Astrocyte (in vitro differentiated cells and primary cell): ENCODE data around the gene IL16. TPM values are rescaled to one million over a fixed set of nuclear protein-coding genes. Genes with fewer than 3 reads are reported as not detected.

Experiments used
- DNase-seq: peaks from one replicate; pipeline ENCODE4 v3.0.0-alpha.2; 2010; ENCODE audit warnings: low read depth
- FAIRE-seq: peaks from 2 replicates; lab custom pipeline; 2011; peaks lifted over from hg19 to GRCh38; lab: Jason Lieb, UNC
- H2AFZ ChIP-seq: 2 replicates; pipeline ENCODE4 v1.6.0; 2012; ENCODE audit warnings: low read depth, low read length, inconsistent platforms
- H3K27ac ChIP-seq: 2 replicates; pipeline ENCODE4 v1.5.1; 2011; ENCODE audit warnings: low read depth, low read length, inconsistent platforms
- H3K27me3 ChIP-seq: 2 replicates; pipeline ENCODE4 v1.6.0; 2011; ENCODE audit warnings: low read length, inconsistent platforms; ENCODE audit not compliant: insufficient read depth
- H3K36me3 ChIP-seq: 2 replicates; pipeline ENCODE4 v1.5.1; 2011; ENCODE audit warnings: low read length, inconsistent platforms; ENCODE audit not compliant: insufficient read depth
- H3K4me1 ChIP-seq: 2 replicates; pipeline ENCODE4 v1.5.1; 2011; ENCODE audit warnings: low read length, inconsistent platforms; ENCODE audit not compliant: insufficient read depth
- H3K4me2 ChIP-seq: 2 replicates; pipeline ENCODE4 v1.6.0; 2012; ENCODE audit warnings: low read length, inconsistent platforms
- H3K4me3 ChIP-seq: 2 replicates; pipeline ENCODE4 v1.5.1; 2011; ENCODE audit warnings: low read depth, mild to moderate bottlenecking, low read length, inconsistent platforms; ENCODE audit not compliant: insufficient read depth
- H3K79me2 ChIP-seq: 2 replicates; pipeline ENCODE4 v1.6.0; 2012; ENCODE audit warnings: mild to moderate bottlenecking, low read length, inconsistent platforms; ENCODE audit not compliant: insufficient read depth
- H3K9ac ChIP-seq: 2 replicates; pipeline ENCODE4 v1.6.0; 2012; ENCODE audit warnings: mild to moderate bottlenecking, low read length, inconsistent platforms
- H3K9me3 ChIP-seq: 2 replicates; pipeline ENCODE4 v1.5.1; 2012; ENCODE audit warnings: low read depth, mild to moderate bottlenecking, low read length, inconsistent platforms; ENCODE audit not compliant: insufficient read depth
- H4K20me1 ChIP-seq: 2 replicates; pipeline ENCODE4 v1.6.0; 2012; ENCODE audit warnings: low read length, inconsistent platforms; ENCODE audit not compliant: insufficient read depth
- H3K27ac Mint-ChIP-seq: one replicate; pipeline ENCODE4 v1.8.0; 2021; ENCODE audit warnings: mild to moderate bottlenecking, mixed read lengths; ENCODE audit not compliant: unreplicated experiment
- H3K27me3 Mint-ChIP-seq: one replicate; pipeline ENCODE4 v1.8.0; 2021; ENCODE audit warnings: low read depth, mixed read lengths; ENCODE audit not compliant: unreplicated experiment
- H3K36me3 Mint-ChIP-seq: one replicate; pipeline ENCODE4 v1.8.0; 2021; ENCODE audit warnings: low read depth, mixed read lengths; ENCODE audit not compliant: unreplicated experiment
- H3K4me1 Mint-ChIP-seq: one replicate; pipeline ENCODE4 v1.8.0; 2021; ENCODE audit warnings: low read depth, mixed read lengths; ENCODE audit not compliant: unreplicated experiment
- H3K4me3 Mint-ChIP-seq: one replicate; pipeline ENCODE4 v1.8.0; 2021; ENCODE audit warnings: mild to moderate bottlenecking, moderate library complexity, mixed read lengths; ENCODE audit not compliant: unreplicated experiment
- H3K9me3 Mint-ChIP-seq: one replicate; pipeline ENCODE4 v1.8.0; 2021; ENCODE audit warnings: mild to moderate bottlenecking, mixed read lengths; ENCODE audit not compliant: unreplicated experiment
- CTCF ChIP-seq: IDR thresholded peaks from 2 replicates; pipeline ENCODE4 v1.5.1; 2011; ENCODE audit warnings: low read depth, mild to moderate bottlenecking, inconsistent platforms, low read length, moderate library complexity; ENCODE audit not compliant: insufficient read depth
- EZH2 ChIP-seq: IDR thresholded peaks from 2 replicates; pipeline ENCODE4 v1.6.1; 2012; ENCODE audit warnings: mild to moderate bottlenecking, low read length, inconsistent platforms; ENCODE audit not compliant: insufficient read depth
- total RNA-seq: library from RNA; stranded (reverse); gene quantifications from 2 replicates; pipeline ENCODE4 v1.2.1, GENCODE V29; 2021

IL16 gene
- total RNA-seq, 1 donor from 2014 or later, result 0.36 TPM

GRCh38 chr15:81221449-81221848 is 24.8 kb downstream of the IL16 start:
- Histone ChIP-seq H3K9ac (no peak overlapping the region), H2AFZ (no peak overlapping the region), H3K4me2 (no peak overlapping the region), H3K4me1 (no peaks in the 10 kb centered on the region), H3K27me3 (peaks cover 9% of the 10 kb centered on the region), H4K20me1 (no peaks in the 10 kb centered on the region), H3K79me2 (no peaks in the 10 kb centered on the region), H3K36me3 (no peaks in the 10 kb centered on the region), H3K4me3 (no peak overlapping the region), H3K27ac (no peak overlapping the region), H3K9me3 (no peaks in the 10 kb centered on the region)
- TF ChIP-seq CTCF, result no peak
- TF ChIP-seq EZH2, result no peak
- Mint-ChIP-seq H3K27me3 (peaks cover 14% of the 10 kb centered on the region), H3K4me1 (no peaks in the 10 kb centered on the region), H3K27ac (no peak overlapping the region), H3K36me3 (no peaks in the 10 kb centered on the region), H3K4me3 (no peak overlapping the region), H3K9me3 (no peaks in the 10 kb centered on the region)
- DNase-seq, result no peak
- FAIRE-seq, result no peak

- H3K4me3 ChIP-seq, result no peak overlapping the region
- H3K27ac Mint-ChIP-seq, result no peak overlapping the region
- no peak overlapping the region for H3K27ac ChIP-seq
- no peaks in the 10 kb centered on the region for H4K20me1 ChIP-seq
- H3K4me2 ChIP-seq, result no peak overlapping the region
- H3K4me3 Mint-ChIP-seq, result no peak overlapping the region
- no peaks in the 10 kb centered on the region for H3K4me1 Mint-ChIP-seq
- H3K4me1 ChIP-seq, result no peaks in the 10 kb centered on the region
- no peaks in the 10 kb centered on the region for H3K79me2 ChIP-seq
- H3K27me3 Mint-ChIP-seq, result peaks cover 14% of the 10 kb centered on the region
- no peaks in the 10 kb centered on the region for H3K9me3 ChIP-seq
- FAIRE-seq (no peak), DNase-seq (no peak)
- H3K36me3 ChIP-seq, result no peaks in the 10 kb centered on the region
- peaks cover 9% of the 10 kb centered on the region for H3K27me3 ChIP-seq
- H3K36me3 Mint-ChIP-seq, result no peaks in the 10 kb centered on the region
- H2AFZ ChIP-seq, result no peak overlapping the region
- H3K9me3 Mint-ChIP-seq, result no peaks in the 10 kb centered on the region
- H3K9ac ChIP-seq, result no peak overlapping the region
- TF ChIP-seq CTCF, result no peak
- TF ChIP-seq EZH2, result no peak
Observed at GRCh38 chr15:81222007-81222406, 25.3 kb downstream of the IL16 start.

GRCh38 chr15:81223346-81223971 is 26.8 kb downstream of the IL16 start:
- no peaks in the 10 kb centered on the region for H3K4me1 Mint-ChIP-seq
- no peak overlapping the region for H3K4me3 ChIP-seq
- H3K27me3 ChIP-seq, result peaks cover 12% of the 10 kb centered on the region
- no peaks in the 10 kb centered on the region for H3K79me2 ChIP-seq
- DNase-seq (no peak), FAIRE-seq (no peak)
- no peak for TF ChIP-seq CTCF
- TF ChIP-seq EZH2, result no peak
- no peak overlapping the region for H3K27ac Mint-ChIP-seq
- no peaks in the 10 kb centered on the region for H3K9me3 ChIP-seq
- no peaks in the 10 kb centered on the region for H3K36me3 ChIP-seq
- H3K4me3 Mint-ChIP-seq, result no peak overlapping the region
- H3K36me3 Mint-ChIP-seq, result no peaks in the 10 kb centered on the region
- no peaks in the 10 kb centered on the region for H3K4me1 ChIP-seq
- peaks cover 24% of the 10 kb centered on the region for H3K27me3 Mint-ChIP-seq
- H3K4me2 ChIP-seq, result no peak overlapping the region
- H3K9ac ChIP-seq, result no peak overlapping the region
- no peaks in the 10 kb centered on the region for H4K20me1 ChIP-seq
- H3K27ac ChIP-seq, result no peak overlapping the region
- no peak overlapping the region for H2AFZ ChIP-seq
- H3K9me3 Mint-ChIP-seq, result no peaks in the 10 kb centered on the region
